ENCODE measurements around the gene ORM1.

ORM1 gene

DNA sequence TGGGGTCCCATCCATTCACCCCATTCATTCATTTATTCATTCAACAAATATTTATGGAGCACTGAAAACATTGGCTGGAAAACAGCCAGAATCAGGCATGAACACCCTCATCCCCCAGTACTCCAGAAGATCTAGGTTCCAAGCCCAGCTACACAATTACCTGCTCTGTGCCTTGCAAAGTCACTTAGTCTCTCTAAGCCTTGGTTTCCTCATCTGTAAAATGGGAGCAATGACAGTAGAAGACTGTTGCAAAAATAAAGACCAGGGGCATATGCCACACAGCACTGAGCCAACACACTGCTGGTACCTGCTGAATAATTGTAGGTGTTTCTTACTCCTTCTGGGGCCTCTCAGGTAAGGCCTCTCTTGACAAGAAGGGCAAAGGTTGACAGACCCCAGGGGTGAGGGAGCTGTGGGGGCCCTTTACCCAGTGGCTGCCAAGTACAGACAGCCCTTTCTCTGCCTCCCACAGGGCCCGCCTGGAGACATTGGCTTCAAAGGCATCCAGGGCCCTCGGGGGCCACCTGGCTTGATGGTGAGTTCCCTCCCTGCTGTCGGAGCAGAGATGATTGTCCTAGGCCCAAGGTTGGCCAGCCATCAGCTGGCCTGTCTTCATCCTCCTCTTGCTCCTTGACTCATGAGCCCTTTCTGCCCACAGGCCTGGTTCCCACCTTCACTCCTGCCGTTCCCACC is 22.6 kb upstream of the ORM1 start:
- no peak overlapping the region for H3K4me3 ChIP-seq (ENCODE audit: extremely low read depth, insufficient read depth, low read length, poor library complexity, severe bottlenecking)
- peaks cover 77% of the 10 kb centered on the region for H3K36me3 ChIP-seq (ENCODE audit: control insufficient read depth, insufficient read depth, low read length)
- 95 to 96% methylated on average over 3 to 4 of the region's 4 CpGs for WGBS, 2 experiments (ENCODE audit: insufficient coverage in 2 of 2)
- no peak overlapping the region for H3K27ac ChIP-seq (ENCODE audit: low read depth, low read length, severe bottlenecking)
- peaks cover 10% of the 10 kb centered on the region for H3K9me3 ChIP-seq (ENCODE audit: control insufficient read depth, low read length)
- no peaks in the 10 kb centered on the region for H3K4me1 ChIP-seq (ENCODE audit: control insufficient read depth, insufficient read depth, low read length, poor library complexity, severe bottlenecking)

DNA sequence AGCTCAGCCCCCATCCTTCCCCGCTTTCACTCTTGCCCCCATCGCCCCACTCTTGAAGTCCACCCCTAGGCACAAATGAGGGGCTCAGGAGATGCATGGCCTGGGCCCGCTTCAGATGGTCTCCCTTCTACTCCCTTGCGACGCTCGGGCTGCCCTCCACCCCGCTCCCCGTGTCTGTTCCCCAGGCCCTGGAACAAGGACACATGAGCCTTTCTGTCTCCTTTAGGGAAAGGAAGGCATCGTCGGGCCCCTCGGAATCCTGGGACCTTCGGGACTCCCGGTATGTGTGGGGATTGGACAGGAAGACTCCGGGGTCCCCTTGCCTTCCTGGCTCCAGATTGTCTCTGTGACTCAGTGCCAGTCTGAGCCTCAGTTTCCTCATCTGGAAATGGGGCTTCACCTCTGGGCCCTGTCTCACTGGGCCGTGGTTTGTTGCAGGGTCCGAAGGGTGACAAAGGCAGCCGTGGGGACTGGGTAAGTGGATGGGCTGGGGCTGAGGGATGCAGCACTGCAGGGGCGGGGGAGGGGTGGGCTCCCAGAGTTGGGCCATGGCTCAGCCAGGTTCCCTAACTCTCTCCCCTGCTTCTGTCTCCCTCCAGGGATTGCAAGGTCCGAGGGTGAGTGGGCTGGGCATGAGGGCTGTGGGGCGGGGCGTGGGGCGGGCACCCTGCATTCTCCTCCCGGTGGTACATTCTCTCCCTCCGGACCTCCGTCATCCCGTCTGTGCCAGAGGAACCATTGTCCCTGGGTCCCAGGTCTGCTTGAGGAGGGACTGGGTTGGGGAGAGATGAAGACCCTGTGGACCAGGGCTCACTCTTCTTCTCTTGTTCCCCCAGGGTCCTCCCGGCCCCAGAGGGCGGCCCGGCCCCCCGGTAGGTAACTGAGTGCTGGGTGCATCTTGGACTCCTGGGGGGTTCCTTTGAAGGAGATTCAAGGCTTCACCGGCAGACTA is 21.8 kb upstream of the ORM1 start:
- H3K4me3 ChIP-seq (ENCODE audit: extremely low read depth, insufficient read depth, low read length, poor library complexity, severe bottlenecking) = no peak overlapping the region
- H3K27ac ChIP-seq (ENCODE audit: low read depth, low read length, severe bottlenecking) = no peak overlapping the region
- peaks cover 3% of the 10 kb centered on the region for H3K9me3 ChIP-seq (ENCODE audit: control insufficient read depth, low read length)
- 94 to 95% methylated on average over 22 to 23 of the region's 31 CpGs for WGBS, 2 experiments (ENCODE audit: insufficient coverage in 2 of 2)
- H3K4me1 ChIP-seq (ENCODE audit: control insufficient read depth, insufficient read depth, low read length, poor library complexity, severe bottlenecking) = no peaks in the 10 kb centered on the region
- H3K36me3 ChIP-seq (ENCODE audit: control insufficient read depth, insufficient read depth, low read length) = peaks cover 72% of the 10 kb centered on the region

DNA sequence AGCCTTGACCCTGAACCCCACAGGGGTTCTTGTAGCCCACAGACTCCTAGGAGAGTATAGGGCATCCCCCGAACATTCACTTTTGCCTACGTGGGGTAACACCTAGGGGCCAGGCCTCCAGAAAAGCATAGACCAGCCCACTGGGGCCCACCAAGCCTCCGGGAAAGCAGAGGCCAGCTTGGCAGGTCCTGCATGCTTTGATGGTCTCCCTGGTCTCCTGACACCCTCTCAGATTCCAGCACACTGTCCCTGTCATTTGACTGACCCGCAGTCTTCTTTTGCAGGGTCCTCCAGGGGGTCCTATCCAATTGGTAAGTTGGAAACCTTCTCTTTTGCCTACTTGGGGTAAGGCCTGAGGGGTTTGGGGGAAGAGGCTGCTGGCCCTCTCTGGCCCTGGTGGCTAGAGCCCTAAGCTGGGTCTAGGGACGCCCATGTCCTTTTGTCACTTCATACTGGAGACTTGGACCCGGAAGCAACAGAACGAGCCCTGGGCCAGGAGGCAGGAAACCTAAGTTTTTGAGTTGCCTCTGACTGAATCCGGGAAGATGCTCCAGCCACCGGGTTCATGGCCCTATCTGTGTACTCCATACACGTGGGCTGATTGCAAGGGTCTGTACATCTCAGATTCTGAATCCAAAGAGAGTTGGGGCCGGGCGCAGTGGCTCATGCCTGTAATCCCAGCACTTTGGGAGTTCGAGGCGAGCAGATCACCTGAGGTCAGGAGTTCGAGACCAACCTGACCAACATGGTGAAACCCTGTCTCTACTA is 20.9 kb upstream of the ORM1 start:
- peaks cover 74% of the 10 kb centered on the region for H3K36me3 ChIP-seq (ENCODE audit: control insufficient read depth, insufficient read depth, low read length)
- H3K4me3 ChIP-seq (ENCODE audit: extremely low read depth, insufficient read depth, low read length, poor library complexity, severe bottlenecking) = no peak overlapping the region
- H3K9me3 ChIP-seq (ENCODE audit: control insufficient read depth, low read length) = no peaks in the 10 kb centered on the region
- 90 to 94% methylated on average over 14 of the region's 15 CpGs for WGBS, 2 experiments (ENCODE audit: insufficient coverage in 2 of 2)
- H3K27ac ChIP-seq (ENCODE audit: low read depth, low read length, severe bottlenecking) = no peak overlapping the region
- H3K4me1 ChIP-seq (ENCODE audit: control insufficient read depth, insufficient read depth, low read length, poor library complexity, severe bottlenecking) = no peaks in the 10 kb centered on the region

DNA sequence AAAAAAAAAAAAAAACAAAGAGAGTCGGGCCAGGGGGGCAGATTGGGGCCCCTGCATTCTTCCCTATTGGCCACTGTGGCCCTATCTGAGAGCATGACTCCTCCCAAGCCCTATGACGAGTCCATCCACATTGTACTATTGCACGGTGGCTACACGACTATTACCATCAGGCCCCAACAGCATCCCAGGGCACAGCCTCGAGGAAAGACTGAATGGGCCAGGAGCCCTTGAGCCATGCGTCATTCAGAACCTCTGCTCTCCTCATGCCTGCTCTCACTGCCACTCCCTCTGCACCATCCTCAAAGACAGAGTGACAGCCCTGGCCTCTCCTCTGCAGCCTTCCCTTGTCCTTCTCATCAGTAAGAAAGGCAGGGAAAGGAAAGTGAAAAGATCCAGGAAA is 20.2 kb upstream of the ORM1 start:
- H3K36me3 ChIP-seq (ENCODE audit: control insufficient read depth, insufficient read depth, low read length) = peaks cover 74% of the 10 kb centered on the region
- H3K27ac ChIP-seq (ENCODE audit: low read depth, low read length, severe bottlenecking) = no peak overlapping the region
- H3K9me3 ChIP-seq (ENCODE audit: control insufficient read depth, low read length) = no peaks in the 10 kb centered on the region
- H3K4me3 ChIP-seq (ENCODE audit: extremely low read depth, insufficient read depth, low read length, poor library complexity, severe bottlenecking) = no peak overlapping the region
- H3K4me1 ChIP-seq (ENCODE audit: control insufficient read depth, insufficient read depth, low read length, poor library complexity, severe bottlenecking) = no peaks in the 10 kb centered on the region
- 83 to 84% methylated on average over 3 to 4 of the region's 6 CpGs for WGBS, 2 experiments (ENCODE audit: insufficient coverage in 2 of 2)

DNA sequence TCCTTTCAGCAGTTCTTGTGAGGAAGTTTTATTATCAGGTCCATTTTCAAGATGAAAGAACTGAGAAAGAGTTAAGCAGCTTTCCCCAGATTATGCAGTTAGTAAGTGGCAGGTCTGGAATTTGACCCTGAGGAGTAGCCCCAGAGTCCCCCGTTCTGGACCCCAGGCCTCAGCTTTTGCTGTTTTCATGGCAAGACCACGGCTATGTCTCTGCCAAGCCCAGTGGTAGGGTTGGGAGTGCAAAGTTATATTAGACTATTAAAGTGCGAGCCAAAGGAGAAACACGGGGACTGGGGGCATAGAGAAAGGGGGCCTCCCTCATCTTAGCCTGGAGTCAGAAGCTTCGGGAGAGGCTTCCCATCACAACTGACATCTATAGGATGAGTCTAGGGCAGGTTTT is 19.3 kb upstream of the ORM1 start:
- 78 to 86% methylated on average over 1 to 5 of the region's 5 CpGs for WGBS, 2 experiments (ENCODE audit: insufficient coverage in 2 of 2)
- Histone ChIP-seq H3K4me1 (ENCODE audit: control insufficient read depth, insufficient read depth, low read length, poor library complexity, severe bottlenecking) (no peaks in the 10 kb centered on the region), H3K36me3 (ENCODE audit: control insufficient read depth, insufficient read depth, low read length) (peaks cover 73% of the 10 kb centered on the region)

DNA sequence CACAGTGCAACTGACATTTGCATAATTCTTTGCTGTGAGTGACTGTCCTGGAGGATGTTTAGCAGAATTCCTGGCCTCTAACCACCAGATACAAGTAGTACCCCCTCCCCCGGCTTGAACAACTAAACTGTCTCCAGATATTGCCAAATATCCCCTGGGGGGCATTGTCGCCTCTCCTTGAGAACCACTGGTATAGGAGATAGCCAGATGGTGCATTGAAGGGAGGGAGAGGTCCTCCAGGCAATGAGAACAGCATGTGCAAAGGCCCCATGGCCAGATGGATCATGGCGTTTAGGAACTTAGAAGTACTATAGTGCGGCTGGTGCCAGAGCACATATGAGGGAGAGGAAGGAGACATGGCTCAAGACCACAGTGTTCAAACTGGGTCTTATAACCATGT is 18.9 kb upstream of the ORM1 start:
- H3K27ac ChIP-seq (ENCODE audit: low read depth, low read length, severe bottlenecking) = no peak overlapping the region

More for the DNA sequence above, 19.3 kb upstream of the ORM1 start:
- H3K9me3 ChIP-seq (ENCODE audit: control insufficient read depth, low read length) = no peaks in the 10 kb centered on the region
- H3K27ac ChIP-seq (ENCODE audit: low read depth, low read length, severe bottlenecking) = no peak overlapping the region
- H3K4me3 ChIP-seq (ENCODE audit: extremely low read depth, insufficient read depth, low read length, poor library complexity, severe bottlenecking) = no peak overlapping the region

DNA sequence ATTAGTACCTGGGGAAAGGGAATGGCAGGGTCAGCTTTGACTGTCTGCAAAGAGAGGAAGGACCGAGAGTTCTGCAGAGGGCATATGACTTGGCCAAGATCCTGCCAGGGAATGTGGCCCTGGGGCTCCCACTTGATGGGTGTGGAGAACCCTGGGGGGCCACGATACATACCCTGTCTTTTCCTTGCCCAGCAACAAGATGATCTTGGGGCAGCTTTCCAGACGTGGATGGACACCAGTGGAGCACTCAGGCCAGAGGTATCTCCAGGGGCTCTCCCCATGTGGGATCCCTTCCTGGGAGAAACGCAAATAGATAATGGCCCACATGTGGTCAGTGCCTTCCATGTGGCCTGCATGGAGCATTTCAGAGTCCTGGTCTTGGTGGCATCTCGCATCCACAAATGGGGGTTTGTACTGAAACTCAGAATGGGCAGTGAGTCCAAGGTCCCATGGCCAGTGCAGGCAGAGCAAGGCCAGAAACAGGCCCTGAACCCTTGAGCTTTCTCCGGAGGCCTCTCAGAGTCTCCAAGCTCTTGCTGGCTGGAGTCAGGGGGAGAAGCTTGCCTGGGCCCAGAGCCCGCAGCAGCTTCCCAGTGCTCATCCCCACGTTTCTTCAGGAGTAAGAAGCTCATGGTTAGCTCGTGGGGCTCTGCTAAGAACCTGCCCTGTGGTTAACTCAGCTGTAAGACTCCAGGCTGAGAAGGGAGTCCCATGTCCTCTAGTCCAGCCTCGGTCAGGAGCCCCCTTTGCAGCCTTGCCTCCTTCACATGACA is 18.3 kb upstream of the ORM1 start:
- WGBS, 2 experiments (ENCODE audit: insufficient coverage in 2 of 2) = 87 to 97% methylated on average over 9 to 10 of the region's 10 CpGs
- Histone ChIP-seq H3K9me3 (ENCODE audit: control insufficient read depth, low read length) (no peaks in the 10 kb centered on the region), H3K36me3 (ENCODE audit: control insufficient read depth, insufficient read depth, low read length) (peaks cover 73% of the 10 kb centered on the region), H3K27ac (ENCODE audit: low read depth, low read length, severe bottlenecking) (no peak overlapping the region), H3K4me3 (ENCODE audit: extremely low read depth, insufficient read depth, low read length, poor library complexity, severe bottlenecking) (no peak overlapping the region), H3K4me1 (ENCODE audit: control insufficient read depth, insufficient read depth, low read length, poor library complexity, severe bottlenecking) (no peaks in the 10 kb centered on the region)

More for the DNA sequence above, 18.9 kb upstream of the ORM1 start:
- Histone ChIP-seq H3K36me3 (ENCODE audit: control insufficient read depth, insufficient read depth, low read length) (peaks cover 73% of the 10 kb centered on the region), H3K4me3 (ENCODE audit: extremely low read depth, insufficient read depth, low read length, poor library complexity, severe bottlenecking) (no peak overlapping the region), H3K9me3 (ENCODE audit: control insufficient read depth, low read length) (no peaks in the 10 kb centered on the region), H3K4me1 (ENCODE audit: control insufficient read depth, insufficient read depth, low read length, poor library complexity, severe bottlenecking) (no peaks in the 10 kb centered on the region)
- WGBS, 2 experiments (ENCODE audit: insufficient coverage in 2 of 2) = 95 to 97% methylated on average over 2 to 3 of the region's 4 CpGs

DNA sequence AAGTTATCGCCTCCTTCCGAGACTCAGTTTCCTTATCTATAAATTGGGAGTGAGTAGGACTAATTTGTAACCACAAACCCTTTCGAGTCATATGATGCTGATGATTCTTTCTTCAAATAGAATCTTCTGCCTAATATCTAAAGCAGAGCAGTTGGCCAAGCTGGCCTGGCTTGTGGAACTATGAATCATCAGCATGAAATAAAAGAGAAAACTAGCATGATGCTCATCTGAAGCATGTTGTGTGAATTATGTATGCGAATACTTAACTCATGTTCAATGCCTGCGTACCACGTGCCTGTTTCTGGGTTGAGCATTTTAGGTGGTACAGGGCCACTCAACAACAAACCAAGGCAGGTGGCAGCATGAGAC is 15.0 kb upstream of the ORM1 start:
- peaks cover 69% of the 10 kb centered on the region for H3K36me3 ChIP-seq (ENCODE audit: control insufficient read depth, insufficient read depth, low read length)
- no peaks in the 10 kb centered on the region for H3K4me1 ChIP-seq (ENCODE audit: control insufficient read depth, insufficient read depth, low read length, poor library complexity, severe bottlenecking)
- no peak overlapping the region for H3K27ac ChIP-seq (ENCODE audit: low read depth, low read length, severe bottlenecking)
- H3K4me3 ChIP-seq (ENCODE audit: extremely low read depth, insufficient read depth, low read length, poor library complexity, severe bottlenecking) = no peak overlapping the region
- no peaks in the 10 kb centered on the region for H3K9me3 ChIP-seq (ENCODE audit: control insufficient read depth, low read length)
- WGBS, 2 experiments (ENCODE audit: insufficient coverage in 2 of 2) = 95 to 100% methylated on average over 3 to 6 of the region's 6 CpGs

DNA sequence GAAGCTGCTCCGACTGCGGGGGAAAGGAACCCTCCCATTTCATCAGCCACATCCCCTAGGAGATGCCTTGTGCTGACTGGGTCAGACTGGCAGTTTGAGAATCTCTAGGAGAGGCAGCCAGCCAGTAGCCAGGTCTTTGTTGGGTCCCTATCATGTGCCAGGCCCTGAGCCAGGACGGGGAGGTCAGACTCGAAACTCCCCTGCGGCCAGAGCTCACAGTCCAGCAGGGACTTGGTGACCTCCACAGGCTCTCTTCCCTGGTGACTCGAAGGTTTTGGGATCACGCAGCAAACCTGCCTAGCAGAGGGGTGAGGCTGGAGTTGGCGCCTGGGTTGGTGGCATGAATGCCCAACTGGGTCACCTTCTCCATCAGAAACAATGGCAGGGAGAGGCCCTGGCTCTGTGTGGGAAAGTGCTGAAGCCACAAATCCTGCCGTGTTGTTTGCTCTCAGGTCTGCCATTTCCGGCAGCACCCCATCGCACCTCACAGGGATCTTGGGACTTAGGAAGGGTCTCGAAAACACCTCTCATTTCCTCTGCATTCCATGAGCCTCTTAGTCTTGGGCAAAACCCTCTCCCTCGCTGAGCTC is 14.4 kb upstream of the ORM1 start:
- peaks cover 68% of the 10 kb centered on the region for H3K36me3 ChIP-seq (ENCODE audit: control insufficient read depth, insufficient read depth, low read length)
- WGBS, 2 experiments (ENCODE audit: insufficient coverage in 2 of 2) = 91 to 93% methylated on average over 10 to 11 of the region's 13 CpGs

DNA sequence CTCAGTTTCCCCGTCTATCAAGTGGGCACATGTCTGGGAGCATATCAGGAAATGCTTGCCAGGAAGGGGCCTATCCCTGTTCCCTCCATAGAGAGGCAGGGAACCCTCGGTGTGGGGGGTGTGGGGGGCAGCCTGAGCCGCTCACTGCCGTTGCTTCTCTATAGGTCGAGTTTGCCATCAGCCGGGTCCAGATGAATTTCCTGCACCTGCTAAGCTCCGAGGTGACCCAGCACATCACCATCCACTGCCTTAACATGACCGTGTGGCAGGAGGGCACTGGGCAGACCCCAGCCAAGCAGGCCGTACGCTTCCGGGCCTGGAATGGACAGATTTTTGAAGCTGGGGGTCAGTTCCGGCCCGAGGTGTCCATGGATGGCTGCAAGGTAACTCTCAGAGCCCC is 13.8 kb upstream of the ORM1 start:
- no peak overlapping the region for H3K4me3 ChIP-seq (ENCODE audit: extremely low read depth, insufficient read depth, low read length, poor library complexity, severe bottlenecking)
- H3K36me3 ChIP-seq (ENCODE audit: control insufficient read depth, insufficient read depth, low read length) = peaks cover 63% of the 10 kb centered on the region
- H3K27ac ChIP-seq (ENCODE audit: low read depth, low read length, severe bottlenecking) = no peak overlapping the region
- WGBS, 2 experiments (ENCODE audit: insufficient coverage in 2 of 2) = 91% methylated on average over 11 to 13 of the region's 13 CpGs
- no peaks in the 10 kb centered on the region for H3K9me3 ChIP-seq (ENCODE audit: control insufficient read depth, low read length)
- H3K4me1 ChIP-seq (ENCODE audit: control insufficient read depth, insufficient read depth, low read length, poor library complexity, severe bottlenecking) = no peaks in the 10 kb centered on the region

More for the DNA sequence above, 14.4 kb upstream of the ORM1 start:
- Histone ChIP-seq H3K9me3 (ENCODE audit: control insufficient read depth, low read length) (no peaks in the 10 kb centered on the region), H3K27ac (ENCODE audit: low read depth, low read length, severe bottlenecking) (no peak overlapping the region), H3K4me3 (ENCODE audit: extremely low read depth, insufficient read depth, low read length, poor library complexity, severe bottlenecking) (no peak overlapping the region), H3K4me1 (ENCODE audit: control insufficient read depth, insufficient read depth, low read length, poor library complexity, severe bottlenecking) (no peaks in the 10 kb centered on the region)
